PC-3 (cell line): ENCODE results near the gene SFRP5. TPM values are rescaled to one million over a fixed set of nuclear protein-coding genes. Genes with fewer than 3 reads are reported as not detected.

Source experiments
- ATAC-seq: fragments of 200-7000 bp; cut with Tn5 transposase; 2 replicates; pipeline ENCODE4 v1.9.1; 2020; ENCODE audit warnings: mild to moderate bottlenecking, moderate library complexity
- BruUV-seq: library from RNA; stranded (reverse); fragments of 400-500 nt; replicated peaks from 2 replicates; lab custom pipeline; 2021; lab: Mats Ljungman, UMichigan
- CTCF ChIA-PET: fragments of 300-600 bp; sonication (Branson Sonifier 250); formaldehyde crosslinking; loops from one replicate; lab custom pipeline; 2022; ENCODE audit warnings: antibody characterized with exemption; lab: Charles Lee
- POLR2A ChIA-PET: fragments of 300-600 bp; sonication (Branson Sonifier 250); formaldehyde crosslinking; loops from one replicate; lab custom pipeline; 2022; ENCODE audit warnings: antibody characterized with exemption; ENCODE audit not compliant: unreplicated experiment; lab: Charles Lee
- DNase-seq: peaks from one replicate; pipeline ENCODE4 v3.0.0-alpha.2; 2015
- H2AFZ ChIP-seq: fragments of 300-600 bp; sonication (generic); 2 replicates; pipeline ENCODE4 v1.6.0; 2016; ENCODE audit warnings: antibody characterized with exemption, low read length
- H3F3A ChIP-seq: fragments of 300-600 bp; sonication (generic); one replicate; pipeline ENCODE4 v1.6.0; 2017; ENCODE audit warnings: antibody characterized with exemption, low read length, control low read depth, mild to moderate bottlenecking; ENCODE audit not compliant: unreplicated experiment
- H3K27ac ChIP-seq: fragments of 300-600 bp; sonication (generic); 2 replicates; pipeline ENCODE4 v1.5.1; 2016; ENCODE audit warnings: mild to moderate bottlenecking, low read length
- H3K27me3 ChIP-seq: fragments of 300-600 bp; sonication (generic); 2 replicates; pipeline ENCODE4 v1.6.1; 2016; ENCODE audit warnings: low read length, mixed read lengths
- H3K36me3 ChIP-seq: fragments of 300-600 bp; sonication (generic); 2 replicates; pipeline ENCODE4 v1.6.1; 2016; ENCODE audit warnings: low read depth, mixed run types, low read length, mixed read lengths
- H3K4me1 ChIP-seq: fragments of 300-600 bp; sonication (generic); 2 replicates; pipeline ENCODE4 v1.5.1; 2016; ENCODE audit warnings: low read length; ENCODE audit not compliant: insufficient read depth
- H3K4me2 ChIP-seq: fragments of 300-600 bp; sonication (generic); 2 replicates; pipeline ENCODE4 v1.6.0; 2016; ENCODE audit warnings: low read length
- H3K4me3 ChIP-seq: fragments of 300-600 bp; sonication (generic); 2 replicates; pipeline ENCODE4 v1.5.1; 2016; ENCODE audit warnings: mild to moderate bottlenecking, low read length, mixed read lengths
- H3K79me2 ChIP-seq: fragments of 300-600 bp; sonication (generic); 2 replicates; pipeline ENCODE4 v1.6.1; 2017; ENCODE audit warnings: low read length, mixed read lengths
- H3K9ac ChIP-seq: fragments of 300-600 bp; sonication (generic); 2 replicates; pipeline ENCODE4 v1.6.0; 2016; ENCODE audit warnings: mild to moderate bottlenecking, low read length
- H3K9me2 ChIP-seq: fragments of 300-600 bp; sonication (generic); replicated peaks from 2 replicates; pipeline ENCODE4 v1.6.1; 2016; ENCODE audit warnings: mixed run types, low read length, mixed read lengths
- H3K9me3 ChIP-seq: fragments of 300-600 bp; sonication (generic); 2 replicates; pipeline ENCODE4 v1.6.1; 2016; ENCODE audit warnings: low read length, mixed read lengths
- H4K20me1 ChIP-seq: fragments of 300-600 bp; sonication (generic); 2 replicates; pipeline ENCODE4 v1.6.1; 2016; ENCODE audit warnings: low read length, mixed read lengths
- CTCF ChIP-seq: fragments of 300-600 bp; sonication (generic); conservative IDR thresholded peaks from 2 replicates; pipeline ENCODE4 v1.5.1; 2017; ENCODE audit warnings: antibody characterized with exemption, low read depth, mild to moderate bottlenecking, low read length
- EZH2 ChIP-seq: fragments of 300-600 bp; sonication (generic); IDR thresholded peaks from one replicate; pipeline ENCODE4 v1.6.1; 2017; ENCODE audit warnings: antibody characterized with exemption, mild to moderate bottlenecking, low read length; ENCODE audit not compliant: unreplicated experiment
- EZH2phosphoT487 ChIP-seq: fragments of 300-600 bp; sonication (generic); IDR thresholded peaks from 2 replicates; pipeline ENCODE4 v1.6.1; 2018; ENCODE audit warnings: mild to moderate bottlenecking, antibody characterized with exemption, low read length, borderline replicate concordance
- intact Hi-C: fragments of 100-400 bp; cut with micrococcal nuclease; formaldehyde crosslinking; loops from 2 replicates; pipeline ENCODE4 v1.9.0; 2023
- total RNA-seq: library from RNA; depleted of rRNA; stranded (reverse); fragments of >200 nt; gene quantifications from 2 replicates; pipeline ENCODE4 v1.2.3, GENCODE V29; 2014

The SFRP5 gene
- total RNA-seq, 1 experiment from 2014 or later = not detected

- BruUV-seq = no TSS peak
- ChIA-PET CTCF (interaction anchor here (0.6 kb wide), 1 partner anchor 1592 kb away, joined by 3 read pairs; no protein-coding TSS in a partner anchor), POLR2A (no interaction called here)
- H3K36me3 ChIP-seq = peaks cover 7% of the 10 kb centered on the region; the same call in 1 of the 2 replicates
- no peaks in the 10 kb centered on the region for H3K79me2 ChIP-seq
- H3K4me3 ChIP-seq = no peak overlapping the region
- no peak overlapping the region for H2AFZ ChIP-seq
- H3K4me1 ChIP-seq = no peaks in the 10 kb centered on the region
- no peak for TF ChIP-seq EZH2phosphoT487
- no peak for TF ChIP-seq CTCF
- TF ChIP-seq EZH2 = no peak
- H3K9ac ChIP-seq = no peak overlapping the region
- ATAC-seq (no peak), DNase-seq (no peak)
- intact Hi-C loops = no loop called here
- no peak overlapping the region for H3K27ac ChIP-seq
- H4K20me1 ChIP-seq = no peaks in the 10 kb centered on the region
- no peaks in the 10 kb centered on the region for H3K27me3 ChIP-seq
- H3K4me2 ChIP-seq = no peak overlapping the region
- no peaks in the 10 kb centered on the region for H3F3A ChIP-seq
- H3K9me2 ChIP-seq = no peaks in the 10 kb centered on the region
- H3K9me3 ChIP-seq = no peaks in the 10 kb centered on the region
These were observed 10.4 kb downstream of the SFRP5 start for GRCh38 chr10:97761331-97761865.

- ChIA-PET CTCF (interaction anchor here (0.6 kb wide), 2 partner anchors 14 to 1593 kb away, joined by 3 read pairs; no protein-coding TSS in a partner anchor), POLR2A (no interaction called here)
- Histone ChIP-seq H3K79me2 (no peaks in the 10 kb centered on the region), H3K4me2 (no peak overlapping the region), H3F3A (no peaks in the 10 kb centered on the region), H3K9me2 (no peaks in the 10 kb centered on the region), H3K27ac (no peak overlapping the region), H3K9me3 (no peaks in the 10 kb centered on the region), H2AFZ (no peak overlapping the region), H3K27me3 (no peaks in the 10 kb centered on the region), H3K4me1 (no peaks in the 10 kb centered on the region), H4K20me1 (no peaks in the 10 kb centered on the region), H3K4me3 (no peak overlapping the region), H3K36me3 (peaks cover 7% of the 10 kb centered on the region; the same call in 1 of the 2 replicates), H3K9ac (no peak overlapping the region)
- TF ChIP-seq CTCF = no peak
- no peak for TF ChIP-seq EZH2
- no peak for TF ChIP-seq EZH2phosphoT487
- ATAC-seq (no peak), DNase-seq (no peak)
- BruUV-seq = no TSS peak
- intact Hi-C loops = no loop called here
These were observed 11.1 kb downstream of the SFRP5 start for GRCh38 chr10:97760461-97761257.
